ENCODE results near the gene AFAP1L2.

Gene AFAP1L2

GRCh38 chr10:114429581-114430335 is 25.5 kb upstream of the AFAP1L2 start:
- TF ChIP-seq CTCF (conservative IDR thresholded peaks at IDR 0.05), result no peak
- H3K27ac ChIP-seq, result no peak overlapping the region

GRCh38 chr10:114427124-114427852 is 23.0 kb upstream of the AFAP1L2 start:
- no peak overlapping the region for H3K27ac ChIP-seq
- TF ChIP-seq CTCF (conservative IDR thresholded peaks at IDR 0.05), result no peak

GRCh38 chr10:114426476-114426875 is 22.2 kb upstream of the AFAP1L2 start:
- no peak for TF ChIP-seq CTCF (conservative IDR thresholded peaks at IDR 0.05)
- H3K27ac ChIP-seq, result no peak overlapping the region

- no peak for TF ChIP-seq CTCF (conservative IDR thresholded peaks at IDR 0.05)
- no peak overlapping the region for H3K27ac ChIP-seq
Observed at GRCh38 chr10:114420811-114421485, 16.6 kb upstream of the AFAP1L2 start.

- no peak for TF ChIP-seq CTCF (conservative IDR thresholded peaks at IDR 0.05)
- no peak overlapping the region for H3K27ac ChIP-seq
Observed at GRCh38 chr10:114418109-114418508, 13.8 kb upstream of the AFAP1L2 start.

GRCh38 chr10:114412907-114413797 is 8.8 kb upstream of the AFAP1L2 start:
- no peak for TF ChIP-seq CTCF (conservative IDR thresholded peaks at IDR 0.05)
- H3K27ac ChIP-seq, result no peak overlapping the region

Data from VCaP (cell line).